Panc1 (cell line): ENCODE measurements around the gene ZNF516.

Experiments
- POLR2AphosphoS5 ChIP-seq: IDR thresholded peaks from 2 replicates; pipeline ENCODE4 v1.6.1; 2012; ENCODE audit warnings: mild to moderate bottlenecking, low read depth, low read length, moderate library complexity
- SIN3A ChIP-seq: IDR thresholded peaks from 2 replicates; pipeline ENCODE4 v1.6.1; 2012; ENCODE audit warnings: low read depth, mild to moderate bottlenecking, low read length, moderate library complexity, borderline replicate concordance; ENCODE audit not compliant: insufficient read depth
- TF ChIP-seq, protein P1 (sequence below): fragments of 450-650 bp; IDR thresholded peaks from 2 replicates; pipeline ENCODE4 v1.5.1; 2017; ENCODE audit warnings: mild to moderate bottlenecking
- TF ChIP-seq, protein P2 (sequence below), 2 experiments: IDR thresholded peaks; 2 replicates each; pipeline ENCODE4 v1.6.1; 2011 to 2012; ENCODE audit warnings: low read depth in 2 of 2, control low read depth in 1 of 2, low read length in 1 of 2, mild to moderate bottlenecking in 1 of 2, moderate library complexity in 1 of 2; ENCODE audit not compliant: insufficient read depth in 1 of 2

DNA sequence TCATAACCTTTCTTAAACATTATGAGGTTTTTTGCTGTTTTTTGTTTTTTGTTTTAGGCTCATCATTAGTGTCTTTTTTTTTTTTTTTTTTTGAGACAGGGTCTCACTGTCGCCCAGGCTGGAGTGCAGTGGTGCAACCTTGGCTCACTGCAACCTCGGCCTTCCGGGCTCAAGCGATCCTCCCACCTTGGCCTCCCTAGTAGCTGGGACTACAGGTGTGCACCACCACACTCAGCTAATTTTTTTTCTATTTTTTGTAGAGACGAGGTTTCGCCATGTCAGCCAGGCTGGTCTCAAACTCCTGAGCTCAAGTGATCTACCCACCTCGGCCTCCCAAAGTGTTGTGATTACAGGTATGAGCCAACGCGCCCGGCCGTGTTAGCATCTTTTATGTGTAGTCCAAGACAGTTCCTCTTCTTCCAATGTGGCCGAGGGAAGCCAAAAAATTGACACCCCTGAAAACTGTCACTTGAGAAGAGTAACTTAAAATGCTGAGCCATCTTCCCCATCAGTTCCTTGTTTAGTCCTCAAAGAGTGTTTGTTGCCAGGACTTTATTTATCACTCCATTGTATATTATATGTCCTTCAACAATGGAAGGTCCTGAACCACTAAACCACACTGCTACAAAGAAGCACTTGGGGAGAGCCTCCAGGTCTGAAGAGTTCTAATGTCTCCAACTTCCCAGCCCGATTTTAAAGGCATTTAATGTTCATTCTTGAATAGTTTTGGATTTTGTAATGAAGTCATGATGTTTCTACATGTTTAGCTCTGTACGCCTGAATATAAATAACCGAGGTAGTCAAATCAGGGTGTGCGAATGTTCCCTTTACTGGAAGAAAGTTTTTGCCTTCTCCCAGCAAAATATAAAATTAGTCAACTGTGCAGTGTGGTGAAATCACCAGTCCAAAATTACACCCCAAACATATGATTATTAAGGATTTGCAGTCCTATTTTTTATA lies 26.4 kb downstream of the ZNF516 start:
- TF ChIP-seq, protein P1, sequence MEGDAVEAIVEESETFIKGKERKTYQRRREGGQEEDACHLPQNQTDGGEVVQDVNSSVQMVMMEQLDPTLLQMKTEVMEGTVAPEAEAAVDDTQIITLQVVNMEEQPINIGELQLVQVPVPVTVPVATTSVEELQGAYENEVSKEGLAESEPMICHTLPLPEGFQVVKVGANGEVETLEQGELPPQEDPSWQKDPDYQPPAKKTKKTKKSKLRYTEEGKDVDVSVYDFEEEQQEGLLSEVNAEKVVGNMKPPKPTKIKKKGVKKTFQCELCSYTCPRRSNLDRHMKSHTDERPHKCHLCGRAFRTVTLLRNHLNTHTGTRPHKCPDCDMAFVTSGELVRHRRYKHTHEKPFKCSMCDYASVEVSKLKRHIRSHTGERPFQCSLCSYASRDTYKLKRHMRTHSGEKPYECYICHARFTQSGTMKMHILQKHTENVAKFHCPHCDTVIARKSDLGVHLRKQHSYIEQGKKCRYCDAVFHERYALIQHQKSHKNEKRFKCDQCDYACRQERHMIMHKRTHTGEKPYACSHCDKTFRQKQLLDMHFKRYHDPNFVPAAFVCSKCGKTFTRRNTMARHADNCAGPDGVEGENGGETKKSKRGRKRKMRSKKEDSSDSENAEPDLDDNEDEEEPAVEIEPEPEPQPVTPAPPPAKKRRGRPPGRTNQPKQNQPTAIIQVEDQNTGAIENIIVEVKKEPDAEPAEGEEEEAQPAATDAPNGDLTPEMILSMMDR, result no peak
- TF ChIP-seq POLR2AphosphoS5 (no peak), SIN3A (no peak)
- TF ChIP-seq, protein P2, sequence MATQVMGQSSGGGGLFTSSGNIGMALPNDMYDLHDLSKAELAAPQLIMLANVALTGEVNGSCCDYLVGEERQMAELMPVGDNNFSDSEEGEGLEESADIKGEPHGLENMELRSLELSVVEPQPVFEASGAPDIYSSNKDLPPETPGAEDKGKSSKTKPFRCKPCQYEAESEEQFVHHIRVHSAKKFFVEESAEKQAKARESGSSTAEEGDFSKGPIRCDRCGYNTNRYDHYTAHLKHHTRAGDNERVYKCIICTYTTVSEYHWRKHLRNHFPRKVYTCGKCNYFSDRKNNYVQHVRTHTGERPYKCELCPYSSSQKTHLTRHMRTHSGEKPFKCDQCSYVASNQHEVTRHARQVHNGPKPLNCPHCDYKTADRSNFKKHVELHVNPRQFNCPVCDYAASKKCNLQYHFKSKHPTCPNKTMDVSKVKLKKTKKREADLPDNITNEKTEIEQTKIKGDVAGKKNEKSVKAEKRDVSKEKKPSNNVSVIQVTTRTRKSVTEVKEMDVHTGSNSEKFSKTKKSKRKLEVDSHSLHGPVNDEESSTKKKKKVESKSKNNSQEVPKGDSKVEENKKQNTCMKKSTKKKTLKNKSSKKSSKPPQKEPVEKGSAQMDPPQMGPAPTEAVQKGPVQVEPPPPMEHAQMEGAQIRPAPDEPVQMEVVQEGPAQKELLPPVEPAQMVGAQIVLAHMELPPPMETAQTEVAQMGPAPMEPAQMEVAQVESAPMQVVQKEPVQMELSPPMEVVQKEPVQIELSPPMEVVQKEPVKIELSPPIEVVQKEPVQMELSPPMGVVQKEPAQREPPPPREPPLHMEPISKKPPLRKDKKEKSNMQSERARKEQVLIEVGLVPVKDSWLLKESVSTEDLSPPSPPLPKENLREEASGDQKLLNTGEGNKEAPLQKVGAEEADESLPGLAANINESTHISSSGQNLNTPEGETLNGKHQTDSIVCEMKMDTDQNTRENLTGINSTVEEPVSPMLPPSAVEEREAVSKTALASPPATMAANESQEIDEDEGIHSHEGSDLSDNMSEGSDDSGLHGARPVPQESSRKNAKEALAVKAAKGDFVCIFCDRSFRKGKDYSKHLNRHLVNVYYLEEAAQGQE (IDR thresholded peaks at IDR 0.05; ENCODE audit: insufficient read depth in 1 of 2, low read depth in 2 of 2, low read length in 1 of 2), result no peak
